K562 (cell line): ENCODE results near the gene SLC25A33. TPM values are rescaled to one million over a fixed set of nuclear protein-coding genes. Genes with fewer than 3 reads are reported as not detected.

ENCODE experiments used
- ATF1 ChIP-seq, 2 experiments: fragments of 450-650 bp in 1 of 2; IDR thresholded peaks; 2 replicates each; pipeline ENCODE4 v1.6.1; 2016; ENCODE audit warnings: missing compliant biosample characterization in 1 of 2, missing genetic modification characterization in 1 of 2
- BCL6 ChIP-seq: fragments of 250-450 bp; sonication (Bioruptor Pico); IDR thresholded peaks from 2 replicates; pipeline ENCODE4 v1.4.0; 2020
- CEBPG ChIP-seq, 3 experiments: fragments of 200-800 bp in 1 of 3; sonication (Bioruptor generic) in 1 of 3; sonication (generic) in 1 of 3; formaldehyde crosslinking in 1 of 3; IDR thresholded peaks in 2 of 3; conservative IDR thresholded peaks in 1 of 3; 2 replicates each; pipeline versions ENCODE4 v1.6.1 to v1.8.0; 2016 to 2022; ENCODE audit warnings: missing compliant biosample characterization in 2 of 3, missing genetic modification characterization in 2 of 3, mild to moderate bottlenecking in 1 of 3, missing genetic modification reagents in 1 of 3
- E2F3 ChIP-seq: fragments of 250-450 bp; sonication (Bioruptor Pico); IDR thresholded peaks from 2 replicates; pipeline ENCODE4 v1.4.0; 2020; ENCODE audit warnings: mild to moderate bottlenecking
- FOXK1 ChIP-seq: sonication (generic); formaldehyde crosslinking; IDR thresholded peaks from 2 replicates; pipeline ENCODE4 v1.8.0; 2022; ENCODE audit warnings: missing genetic modification reagents, mild to moderate bottlenecking, borderline replicate concordance
- GABPB1 ChIP-seq: sonication (generic); formaldehyde crosslinking; IDR thresholded peaks from 2 replicates; pipeline ENCODE4 v1.8.0; 2022; ENCODE audit warnings: mild to moderate bottlenecking, missing genetic modification reagents
- NUFIP1 ChIP-seq: fragments of 450-650 bp; IDR thresholded peaks from 2 replicates; pipeline ENCODE4 v1.6.1; 2018; ENCODE audit not compliant: partially characterized antibody
- POLR2AphosphoS2 ChIP-seq: IDR thresholded peaks from 2 replicates; pipeline ENCODE4 v1.6.1; 2012; ENCODE audit warnings: low read length, improper control_type of control experiment
- RBFOX2 ChIP-seq: fragments of 200-400 bp; formaldehyde crosslinking; IDR thresholded peaks from 2 replicates; pipeline ENCODE4 v1.6.1; 2017; ENCODE audit warnings: low read depth, mild to moderate bottlenecking, low read length, moderate library complexity
- TEAD4 ChIP-seq, 2 experiments: sonication (generic) in 1 of 2; formaldehyde crosslinking in 1 of 2; IDR thresholded peaks; 2 replicates each; pipeline versions ENCODE4 v1.6.1 to v1.8.0; 2012 to 2022; ENCODE audit warnings: borderline replicate concordance in 1 of 2, inconsistent platforms in 1 of 2, low read length in 1 of 2, mild to moderate bottlenecking in 1 of 2, missing genetic modification reagents in 1 of 2
- ZBTB7A ChIP-seq: IDR thresholded peaks from 2 replicates; pipeline ENCODE4 v1.6.1; 2011; ENCODE audit warnings: low read depth, mild to moderate bottlenecking, low read length, moderate library complexity, borderline replicate concordance; ENCODE audit not compliant: control insufficient read depth
- ZNF175 ChIP-seq: fragments of 200-800 bp; sonication (Bioruptor generic); IDR thresholded peaks from 2 replicates; pipeline ENCODE4 v1.6.1; 2016; ENCODE audit warnings: low read depth, mild to moderate bottlenecking, missing genetic modification characterization, missing compliant biosample characterization
- ZNF347 ChIP-seq: fragments of 450-650 bp; formaldehyde crosslinking; IDR thresholded peaks from 2 replicates; pipeline ENCODE4 v1.4.0; 2020; ENCODE audit warnings: low read depth, mild to moderate bottlenecking, moderate library complexity
- polyA plus RNA-seq, 8 experiments: library from polyadenylated mRNA; depleted of rRNA in 4 of 8; stranded (reverse) in 5 of 8; unstranded in 3 of 8; fragments of >200 nt; fragmentation: Nextera tagmentation in 2 of 8; fragmentation: Illumina TruSeq in 1 of 8; extraction: Ambion mirVana in 2 of 8; extraction: Trizol in 1 of 8; gene quantifications; 2 replicates each; pipeline versions ENCODE4 v1.2.1 to v1.2.3, GENCODE V29; 2011 to 2014; ENCODE audit warnings: inconsistent platforms in 1 of 8, missing spikeins in 1 of 8
- total RNA-seq, 7 experiments: library from RNA; depleted of rRNA in 6 of 7; stranded (reverse); fragments of >200 nt in 6 of 7; fragmentation: Illumina TruSeq in 2 of 7; extraction: Trizol in 2 of 7; gene quantifications; 2 replicates each; pipeline versions ENCODE4 v1.2.1 to v1.2.3, GENCODE V29; 2011 to 2021; ENCODE audit warnings: low replicate concordance in 1 of 7
- TF ChIP-seq, protein P1 (sequence below): fragments of 450-650 bp; formaldehyde crosslinking; IDR thresholded peaks from 2 replicates; pipeline ENCODE4 v1.4.0; 2022; ENCODE audit warnings: missing genetic modification characterization
- TF ChIP-seq, protein P2 (sequence below), 2 experiments: IDR thresholded peaks; 2 replicates each; pipeline ENCODE4 v1.6.1; 2011; ENCODE audit warnings: borderline replicate concordance in 1 of 2, control low read depth in 1 of 2, low read depth in 1 of 2, low read length in 1 of 2, mild to moderate bottlenecking in 1 of 2, mixed read lengths in 1 of 2, moderate library complexity in 1 of 2; ENCODE audit not compliant: insufficient read depth in 1 of 2, insufficient read length in 1 of 2, poor library complexity in 1 of 2, severe bottlenecking in 1 of 2; ENCODE audit errors: extremely low read depth in 1 of 2
- TF ChIP-seq, protein P3 (sequence below): fragments of 450-650 bp; IDR thresholded peaks from 2 replicates; pipeline ENCODE4 v1.6.1; 2016; ENCODE audit warnings: missing biosample characterization, missing genetic modification characterization
- TF ChIP-seq, protein P4 (sequence below): sonication (generic); formaldehyde crosslinking; IDR thresholded peaks from 2 replicates; pipeline ENCODE4 v1.8.0; 2022; ENCODE audit warnings: mild to moderate bottlenecking, missing genetic modification reagents
- TF ChIP-seq, protein P5 (sequence below): fragments of 250-450 bp; sonication (Bioruptor Pico); IDR thresholded peaks from 2 replicates; pipeline ENCODE4 v1.8.0; 2021; ENCODE audit warnings: moderate library complexity, mild to moderate bottlenecking, inconsistent platforms

Gene SLC25A33
- total and polyA plus RNA-seq, 9 of the 15 experiments (the other 6 are each of a cell fraction or from before 2014, with no cell fraction given), result 3.2 to 23.5 (median 17.5) TPM

DNA sequence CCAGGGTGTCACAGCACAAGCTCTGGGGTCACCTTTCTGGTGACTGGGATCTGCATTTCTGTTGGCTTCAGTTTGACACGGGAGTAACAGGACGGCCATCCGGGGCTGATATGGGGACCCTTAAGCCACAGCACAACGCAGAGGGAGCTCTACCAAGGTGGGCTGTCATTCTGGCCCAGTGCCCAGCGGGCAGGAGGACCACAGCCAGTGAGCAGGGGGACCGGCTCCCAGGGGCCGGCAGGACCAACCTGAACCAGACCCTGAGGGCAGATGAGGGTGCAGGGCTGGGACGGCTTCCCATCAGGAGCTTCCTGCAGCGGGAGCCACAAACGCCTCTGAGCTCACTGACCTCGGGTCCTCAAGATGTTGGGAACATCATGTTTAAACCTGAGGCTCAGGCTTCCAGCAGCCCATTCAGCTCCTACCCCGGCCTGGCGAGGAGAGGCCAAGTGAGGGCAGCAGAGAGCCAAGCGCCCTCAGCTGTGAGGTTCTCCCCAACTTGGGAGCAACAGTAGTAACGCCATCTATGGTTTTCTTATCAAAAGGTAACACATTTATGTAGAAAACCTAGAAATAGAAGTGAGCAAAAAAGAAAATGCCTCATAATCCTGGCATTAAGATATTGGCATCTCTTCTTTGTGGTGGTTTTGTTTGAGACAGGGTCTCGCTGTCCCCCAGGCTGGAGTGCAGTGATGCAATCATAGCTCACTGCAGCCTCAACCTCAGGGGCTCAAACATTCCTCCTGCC is 76.2 kb downstream of the SLC25A33 start (continued):
- TF ChIP-seq ATF1 (CRISPR knock-in tag; IDR thresholded peaks at IDR 0.05) (no peak), ATF1 (tag; IDR thresholded peaks at IDR 0.05) (0 out of 2 replicates have a peak, but pooled peaks have one; percentile 11), TEAD4 (IDR thresholded peaks at IDR 0.05; ENCODE audit: low read length) (0 out of 2 replicates have a peak, but pooled peaks have one; percentile 18), TEAD4 (CRISPR knock-in tag; IDR thresholded peaks at IDR 0.05; ENCODE audit: borderline replicate concordance) (no peak), GABPB1 (CRISPR knock-in tag) (no peak), E2F3 (CRISPR knock-in tag) (no peak), NUFIP1 (no peak), BCL6 (CRISPR knock-in tag) (no peak), CEBPG (CRISPR knock-in tag; IDR thresholded peaks at IDR 0.05) (peak; percentile 71; the same call in 1 of the 2 replicates), CEBPG (tag; conservative IDR thresholded peaks at IDR 0.05 in 1 of 2, IDR thresholded peaks at IDR 0.05 in 1 of 2) (peak; percentile 76 to 82), ZBTB7A (no peak), POLR2AphosphoS2 (no peak; the same call in 1 of the 2 replicates), ZNF347 (CRISPR knock-in tag) (no peak), ZNF175 (CRISPR knock-in tag) (no peak), FOXK1 (CRISPR knock-in tag) (no peak), RBFOX2 (no peak)
- TF ChIP-seq, protein P1, sequence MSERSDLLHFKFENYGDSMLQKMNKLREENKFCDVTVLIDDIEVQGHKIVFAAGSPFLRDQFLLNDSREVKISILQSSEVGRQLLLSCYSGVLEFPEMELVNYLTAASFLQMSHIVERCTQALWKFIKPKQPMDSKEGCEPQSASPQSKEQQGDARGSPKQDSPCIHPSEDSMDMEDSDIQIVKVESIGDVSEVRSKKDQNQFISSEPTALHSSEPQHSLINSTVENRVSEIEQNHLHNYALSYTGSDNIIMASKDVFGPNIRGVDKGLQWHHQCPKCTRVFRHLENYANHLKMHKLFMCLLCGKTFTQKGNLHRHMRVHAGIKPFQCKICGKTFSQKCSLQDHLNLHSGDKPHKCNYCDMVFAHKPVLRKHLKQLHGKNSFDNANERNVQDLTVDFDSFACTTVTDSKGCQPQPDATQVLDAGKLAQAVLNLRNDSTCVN (CRISPR knock-in tag), result no peak
- TF ChIP-seq, protein P2, sequence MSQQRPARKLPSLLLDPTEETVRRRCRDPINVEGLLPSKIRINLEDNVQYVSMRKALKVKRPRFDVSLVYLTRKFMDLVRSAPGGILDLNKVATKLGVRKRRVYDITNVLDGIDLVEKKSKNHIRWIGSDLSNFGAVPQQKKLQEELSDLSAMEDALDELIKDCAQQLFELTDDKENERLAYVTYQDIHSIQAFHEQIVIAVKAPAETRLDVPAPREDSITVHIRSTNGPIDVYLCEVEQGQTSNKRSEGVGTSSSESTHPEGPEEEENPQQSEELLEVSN (IDR thresholded peaks at IDR 0.05; ENCODE audit: borderline replicate concordance in 1 of 2, extremely low read depth in 1 of 2, insufficient read depth in 1 of 2, insufficient read length in 1 of 2, low read depth in 1 of 2, low read length in 1 of 2, poor library complexity in 1 of 2, severe bottlenecking in 1 of 2), result no peak
- TF ChIP-seq, protein P3, sequence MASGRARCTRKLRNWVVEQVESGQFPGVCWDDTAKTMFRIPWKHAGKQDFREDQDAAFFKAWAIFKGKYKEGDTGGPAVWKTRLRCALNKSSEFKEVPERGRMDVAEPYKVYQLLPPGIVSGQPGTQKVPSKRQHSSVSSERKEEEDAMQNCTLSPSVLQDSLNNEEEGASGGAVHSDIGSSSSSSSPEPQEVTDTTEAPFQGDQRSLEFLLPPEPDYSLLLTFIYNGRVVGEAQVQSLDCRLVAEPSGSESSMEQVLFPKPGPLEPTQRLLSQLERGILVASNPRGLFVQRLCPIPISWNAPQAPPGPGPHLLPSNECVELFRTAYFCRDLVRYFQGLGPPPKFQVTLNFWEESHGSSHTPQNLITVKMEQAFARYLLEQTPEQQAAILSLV (tag), result 0 out of 2 replicates have a peak, but pooled peaks have one; percentile 31
- TF ChIP-seq, protein P4, sequence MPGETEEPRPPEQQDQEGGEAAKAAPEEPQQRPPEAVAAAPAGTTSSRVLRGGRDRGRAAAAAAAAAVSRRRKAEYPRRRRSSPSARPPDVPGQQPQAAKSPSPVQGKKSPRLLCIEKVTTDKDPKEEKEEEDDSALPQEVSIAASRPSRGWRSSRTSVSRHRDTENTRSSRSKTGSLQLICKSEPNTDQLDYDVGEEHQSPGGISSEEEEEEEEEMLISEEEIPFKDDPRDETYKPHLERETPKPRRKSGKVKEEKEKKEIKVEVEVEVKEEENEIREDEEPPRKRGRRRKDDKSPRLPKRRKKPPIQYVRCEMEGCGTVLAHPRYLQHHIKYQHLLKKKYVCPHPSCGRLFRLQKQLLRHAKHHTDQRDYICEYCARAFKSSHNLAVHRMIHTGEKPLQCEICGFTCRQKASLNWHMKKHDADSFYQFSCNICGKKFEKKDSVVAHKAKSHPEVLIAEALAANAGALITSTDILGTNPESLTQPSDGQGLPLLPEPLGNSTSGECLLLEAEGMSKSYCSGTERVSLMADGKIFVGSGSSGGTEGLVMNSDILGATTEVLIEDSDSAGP (CRISPR knock-in tag), result no peak
- TF ChIP-seq, protein P5, sequence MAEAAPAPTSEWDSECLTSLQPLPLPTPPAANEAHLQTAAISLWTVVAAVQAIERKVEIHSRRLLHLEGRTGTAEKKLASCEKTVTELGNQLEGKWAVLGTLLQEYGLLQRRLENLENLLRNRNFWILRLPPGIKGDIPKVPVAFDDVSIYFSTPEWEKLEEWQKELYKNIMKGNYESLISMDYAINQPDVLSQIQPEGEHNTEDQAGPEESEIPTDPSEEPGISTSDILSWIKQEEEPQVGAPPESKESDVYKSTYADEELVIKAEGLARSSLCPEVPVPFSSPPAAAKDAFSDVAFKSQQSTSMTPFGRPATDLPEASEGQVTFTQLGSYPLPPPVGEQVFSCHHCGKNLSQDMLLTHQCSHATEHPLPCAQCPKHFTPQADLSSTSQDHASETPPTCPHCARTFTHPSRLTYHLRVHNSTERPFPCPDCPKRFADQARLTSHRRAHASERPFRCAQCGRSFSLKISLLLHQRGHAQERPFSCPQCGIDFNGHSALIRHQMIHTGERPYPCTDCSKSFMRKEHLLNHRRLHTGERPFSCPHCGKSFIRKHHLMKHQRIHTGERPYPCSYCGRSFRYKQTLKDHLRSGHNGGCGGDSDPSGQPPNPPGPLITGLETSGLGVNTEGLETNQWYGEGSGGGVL (CRISPR knock-in tag), result no peak
